HS-27A (cell line): ENCODE data around the gene NR2C2AP.
A peak's percentile ranks its signal among the peaks of the same experiment; 100 is the strongest.
"Not testable (repeated sequence)": the region's sequence is repeated elsewhere in the genome, so short reads cannot be mapped to it uniquely, and the experiment has no call there.

Experiments used
- DNase-seq: peaks from one replicate; pipeline ENCODE4 v3.0.0-alpha.2; 2012; ENCODE audit warnings: low read depth, missing footprints

The NR2C2AP gene, protein sequence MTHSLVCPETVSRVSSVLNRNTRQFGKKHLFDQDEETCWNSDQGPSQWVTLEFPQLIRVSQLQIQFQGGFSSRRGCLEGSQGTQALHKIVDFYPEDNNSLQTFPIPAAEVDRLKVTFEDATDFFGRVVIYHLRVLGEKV

DNA sequence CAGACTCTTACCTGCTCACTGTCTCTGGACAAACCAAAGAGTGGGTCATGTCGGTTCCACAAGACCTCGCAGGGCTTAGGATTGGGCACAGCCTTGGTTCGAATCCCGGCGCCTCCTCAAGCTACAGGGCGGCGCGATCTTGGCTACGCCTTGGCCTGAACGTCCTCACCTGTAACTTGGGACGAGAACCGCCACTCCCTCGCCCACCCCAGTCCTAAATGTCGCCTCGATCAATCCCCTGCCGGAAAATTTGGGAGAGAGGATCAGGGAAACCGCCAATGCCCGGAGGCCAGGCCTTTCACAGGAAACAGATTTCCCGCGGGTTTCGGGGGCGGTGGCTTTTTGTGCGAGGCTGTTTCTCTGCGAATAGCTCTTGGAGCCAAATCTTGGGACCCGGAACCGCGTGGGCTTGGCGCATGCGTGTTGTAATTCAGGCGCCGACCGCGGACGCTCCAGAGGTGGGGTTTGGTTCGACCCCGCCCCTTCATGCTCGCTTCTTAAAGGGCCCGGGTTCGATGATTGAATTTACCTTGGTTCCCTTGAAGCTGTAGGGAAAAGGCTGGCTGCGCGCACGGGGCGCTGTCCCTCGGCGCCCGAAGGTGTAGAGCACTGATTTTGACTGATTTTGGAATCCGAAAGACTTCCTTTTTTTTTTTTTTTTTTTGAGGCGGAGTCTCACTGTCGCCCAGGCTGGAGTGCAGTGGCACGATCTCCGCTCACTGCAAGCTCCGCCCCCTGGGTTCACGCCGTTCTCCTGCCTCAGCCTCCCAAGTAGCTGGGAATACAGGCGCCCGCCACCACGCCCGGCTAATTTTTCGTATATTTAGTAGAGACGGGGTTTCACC is at the start of gene NR2C2AP:
Gene NR2C2AP, minus strand, starts transcription at position 403 of the 845 bp plus-strand sequence. Its CDS starts 354 bp downstream, at position 49.
- peak; percentile 74 for DNase-seq

DNA sequence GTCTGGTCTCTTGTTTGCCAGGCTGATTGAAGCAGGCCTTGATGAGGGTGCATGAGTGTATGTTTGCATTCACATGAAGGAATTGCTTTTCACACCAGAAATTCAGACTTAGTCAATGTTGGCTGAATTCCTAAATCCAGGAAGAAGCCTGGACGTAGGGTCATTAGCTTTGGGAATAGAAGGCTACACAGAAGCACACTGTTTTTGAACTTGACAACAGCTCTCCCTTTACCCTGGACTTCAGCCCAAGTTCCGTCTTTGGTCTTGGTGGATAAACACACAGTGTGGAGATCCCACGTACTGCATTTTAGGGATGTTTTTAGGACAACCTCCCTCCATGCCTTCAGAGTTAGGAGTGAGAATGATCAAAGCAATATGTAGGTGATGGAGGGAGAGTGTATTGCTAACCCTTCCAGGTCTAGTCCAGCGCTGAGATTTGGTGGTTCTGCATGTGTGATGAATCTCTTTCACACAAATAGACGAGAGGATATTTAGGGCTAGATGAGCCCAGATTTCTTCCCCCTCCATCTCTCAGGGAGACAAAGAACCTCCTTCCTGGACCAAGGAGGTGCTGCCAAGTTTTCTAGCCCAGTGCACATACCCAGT is 47.1 kb upstream of the NR2C2AP start:
- no peak for DNase-seq

DNA sequence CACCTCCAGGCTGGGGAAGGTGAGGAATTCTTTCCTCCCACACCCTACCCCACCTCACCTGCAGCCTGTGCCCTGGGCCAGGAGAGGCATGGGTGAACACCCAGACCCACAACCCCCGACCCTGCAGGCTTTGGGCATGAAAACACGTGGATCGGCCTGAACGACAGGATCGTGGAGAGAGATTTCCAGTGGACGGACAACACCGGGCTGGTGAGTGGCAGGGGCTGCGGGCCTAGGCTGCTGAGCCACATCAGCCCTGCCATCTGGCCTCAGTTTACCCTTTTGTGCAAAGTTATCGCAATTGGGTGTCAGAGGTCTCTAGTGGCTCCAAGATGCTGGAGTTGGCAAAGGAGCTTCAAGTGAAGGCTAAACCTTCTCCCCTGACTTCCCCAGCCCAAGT is 37.3 kb upstream of the NR2C2AP start:
- DNase-seq: no peak

DNA sequence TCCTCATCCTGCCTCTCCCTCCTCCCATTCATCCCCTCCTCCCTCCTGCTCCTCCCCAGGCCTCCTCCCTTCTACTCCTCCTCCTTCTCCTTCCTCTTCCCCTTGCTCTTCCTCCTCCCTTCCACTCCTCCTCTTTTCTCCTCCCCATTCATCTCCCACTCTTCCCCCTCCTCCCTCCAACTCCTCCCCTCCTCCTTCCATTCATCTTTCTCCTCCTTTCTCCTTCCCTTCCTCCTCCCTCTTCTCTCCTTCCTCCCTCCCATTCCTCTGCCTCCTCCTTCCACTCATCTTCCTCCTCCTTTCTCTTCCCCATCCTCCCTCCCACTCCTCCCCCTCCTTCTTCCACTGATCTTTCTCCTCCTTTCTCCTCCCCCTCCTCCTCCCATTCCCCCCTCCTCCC is 36.5 kb upstream of the NR2C2AP start:
- DNase-seq: no peak

DNA sequence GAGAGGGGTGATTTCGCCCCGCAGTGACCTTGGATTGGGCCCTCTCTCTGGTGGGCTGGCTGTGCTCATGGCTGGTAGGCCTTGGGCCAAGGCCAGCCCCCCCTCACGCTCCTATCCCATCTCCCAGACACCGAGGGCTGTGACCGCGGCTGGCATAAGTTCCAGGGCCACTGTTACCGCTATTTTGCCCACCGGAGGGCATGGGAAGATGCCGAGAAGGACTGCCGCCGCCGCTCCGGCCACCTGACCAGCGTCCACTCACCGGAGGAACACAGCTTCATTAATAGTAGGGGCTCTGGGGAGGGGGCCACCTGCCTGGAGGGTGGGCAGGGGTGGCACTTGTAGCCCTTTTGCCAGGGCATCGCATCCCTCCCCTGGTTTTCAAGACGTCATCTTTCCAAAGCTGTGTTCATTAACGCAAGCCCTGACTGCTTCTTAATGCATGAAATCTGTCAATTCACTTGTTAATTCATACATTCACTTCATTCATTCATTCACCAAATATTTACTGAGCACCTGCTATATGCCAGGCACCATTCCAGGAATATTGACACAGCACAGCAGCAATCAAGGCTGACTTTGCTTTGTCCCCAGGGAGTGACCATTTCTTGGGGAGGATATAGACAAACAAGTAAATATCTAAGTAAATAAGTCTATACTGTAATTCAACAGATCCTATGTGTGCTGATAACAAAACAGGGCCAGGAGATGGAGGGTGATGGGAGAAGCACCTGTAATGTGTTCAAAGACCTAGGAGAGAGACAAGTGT is 35.1 kb upstream of the NR2C2AP start:
- no peak for DNase-seq

DNA sequence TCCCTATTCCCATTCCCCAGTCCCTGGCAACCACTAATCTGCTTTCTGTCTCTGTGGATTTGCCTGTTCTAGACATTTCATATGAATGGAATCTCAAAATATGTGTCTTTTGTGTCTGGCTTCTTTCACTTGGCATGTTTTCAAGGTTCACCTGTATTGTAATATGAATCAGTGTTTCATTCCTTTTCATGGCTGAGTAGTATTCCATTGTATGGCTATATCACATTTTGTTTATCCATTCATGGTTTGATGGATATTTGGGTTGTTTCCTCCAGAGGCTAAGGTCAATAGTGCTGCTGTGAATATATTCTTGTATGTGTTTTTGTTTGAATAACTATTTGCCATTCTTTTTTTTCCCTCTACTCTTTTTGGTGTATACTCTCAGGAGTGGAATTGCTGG is 33.0 kb upstream of the NR2C2AP start:
- no peak for DNase-seq

DNA sequence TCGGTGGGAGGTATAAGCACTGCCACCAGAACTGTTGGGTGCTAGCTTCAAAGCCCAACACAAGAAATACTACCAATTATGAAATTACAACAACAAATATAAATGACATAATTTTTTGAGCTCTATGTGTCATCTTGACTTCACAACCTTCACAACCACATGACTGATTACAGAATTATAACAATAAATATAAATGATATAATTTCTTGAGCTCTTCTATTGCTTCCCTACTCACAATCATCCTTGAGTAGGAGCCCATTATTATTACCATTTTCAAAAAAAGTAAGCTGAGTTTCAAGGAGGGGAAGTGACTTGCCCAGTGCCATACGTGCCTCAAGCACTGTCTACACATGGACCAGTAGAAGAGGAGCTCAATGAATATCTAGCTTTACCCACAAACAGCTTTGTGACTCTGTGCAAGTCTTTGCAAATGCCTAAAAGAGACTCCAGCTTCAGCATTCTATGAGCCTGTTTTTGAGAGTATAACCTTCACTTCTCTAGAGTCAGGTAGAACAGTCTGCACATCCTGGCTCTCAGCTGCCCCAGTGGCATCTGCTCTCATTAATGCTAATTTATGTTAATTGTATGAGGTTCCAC is 31.1 kb upstream of the NR2C2AP start:
- no peak for DNase-seq

DNA sequence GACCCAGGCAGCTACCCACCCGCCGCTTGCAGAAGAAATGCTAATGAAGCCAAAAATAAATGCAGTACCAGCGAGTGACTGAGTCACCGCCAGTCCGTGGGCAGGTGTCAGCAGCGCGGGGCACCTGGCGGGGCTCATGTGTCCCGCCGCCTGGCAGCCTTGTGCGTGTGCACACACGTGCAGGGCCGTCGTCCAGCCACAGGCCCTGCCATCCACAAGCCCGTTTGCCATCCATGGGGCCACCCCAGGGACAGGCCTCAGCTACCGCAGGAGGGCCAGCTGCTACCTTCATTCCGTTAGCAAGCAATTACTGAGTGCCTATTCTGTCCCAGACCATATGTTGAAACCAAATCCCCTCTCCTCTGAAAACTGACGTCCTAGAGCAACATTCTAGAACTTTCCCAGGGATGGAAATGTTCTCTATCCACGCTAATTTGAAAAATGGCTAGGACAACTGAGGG is 29.1 kb upstream of the NR2C2AP start:
- no peak for DNase-seq

DNA sequence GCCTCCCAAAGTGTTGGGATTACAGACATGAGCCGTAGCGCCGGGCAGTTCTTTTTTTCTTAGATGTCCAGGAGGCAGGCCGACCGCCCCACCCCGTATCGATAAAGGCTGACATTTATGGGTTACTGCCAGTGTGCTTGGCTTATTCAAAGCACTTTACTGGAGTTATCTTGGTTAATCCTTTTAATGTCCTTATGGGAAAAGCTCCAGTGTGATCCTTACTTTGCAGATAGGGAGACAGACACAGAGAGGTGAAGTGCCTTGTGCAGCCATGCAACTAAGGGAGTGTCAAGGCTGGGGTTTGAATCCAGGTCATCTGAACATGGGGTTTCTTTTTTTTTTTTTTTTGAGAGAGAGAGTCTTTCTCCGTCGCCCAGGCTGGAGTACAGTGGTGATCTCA is 27.8 kb upstream of the NR2C2AP start:
- DNase-seq: no peak

DNA sequence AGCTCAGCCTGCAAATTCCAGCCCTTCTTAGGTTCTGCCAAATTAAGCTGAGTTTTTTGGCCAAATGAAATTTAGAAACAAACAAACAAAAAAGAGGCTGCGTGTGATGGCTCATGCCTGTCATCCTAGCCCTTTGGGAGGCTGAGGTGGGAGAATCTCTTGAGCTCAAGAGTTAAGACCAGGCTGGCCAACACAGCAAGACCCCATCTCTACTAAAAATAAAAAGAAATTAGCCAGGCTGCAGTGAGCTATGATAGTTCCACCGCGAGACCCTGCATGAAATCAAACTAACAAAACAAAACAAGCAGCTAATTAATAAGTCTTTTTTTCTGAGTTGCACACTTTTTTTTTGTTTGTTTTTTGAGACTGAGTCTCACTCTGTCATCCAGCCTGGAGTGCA is 26.5 kb upstream of the NR2C2AP start:
- no peak for DNase-seq

DNA sequence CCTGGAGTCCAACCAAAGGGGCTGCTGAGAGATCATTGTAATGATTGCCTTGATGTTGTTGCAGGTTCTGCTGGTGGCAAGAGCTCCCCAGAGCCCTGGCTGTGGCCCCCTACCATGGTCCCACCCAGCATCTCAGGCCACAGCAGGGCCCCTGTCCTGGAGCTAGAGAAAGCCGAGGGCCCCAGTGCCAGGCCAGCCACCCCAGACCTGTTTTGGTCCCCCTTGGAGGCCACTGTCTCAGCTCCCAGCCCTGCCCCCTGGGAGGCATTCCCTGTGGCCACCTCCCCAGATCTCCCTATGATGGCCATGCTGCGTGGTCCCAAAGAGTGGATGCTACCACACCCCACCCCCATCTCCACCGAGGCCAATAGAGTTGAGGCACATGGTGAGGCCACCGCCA is 24.0 kb upstream of the NR2C2AP start:
- DNase-seq: no peak

DNA sequence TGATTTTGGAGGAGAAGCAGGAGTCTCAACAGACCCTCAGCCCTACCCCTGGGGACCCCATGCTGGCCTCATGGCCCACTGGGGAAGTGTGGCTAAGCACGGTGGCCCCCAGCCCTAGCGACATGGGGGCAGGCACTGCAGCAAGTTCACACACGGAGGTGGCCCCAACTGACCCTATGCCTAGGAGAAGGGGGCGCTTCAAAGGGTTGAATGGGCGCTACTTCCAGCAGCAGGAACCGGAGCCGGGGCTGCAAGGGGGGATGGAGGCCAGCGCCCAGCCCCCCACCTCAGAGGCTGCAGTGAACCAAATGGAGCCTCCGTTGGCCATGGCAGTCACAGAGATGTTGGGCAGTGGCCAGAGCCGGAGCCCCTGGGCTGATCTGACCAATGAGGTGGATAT is 23.4 kb upstream of the NR2C2AP start:
- no peak for DNase-seq

DNA sequence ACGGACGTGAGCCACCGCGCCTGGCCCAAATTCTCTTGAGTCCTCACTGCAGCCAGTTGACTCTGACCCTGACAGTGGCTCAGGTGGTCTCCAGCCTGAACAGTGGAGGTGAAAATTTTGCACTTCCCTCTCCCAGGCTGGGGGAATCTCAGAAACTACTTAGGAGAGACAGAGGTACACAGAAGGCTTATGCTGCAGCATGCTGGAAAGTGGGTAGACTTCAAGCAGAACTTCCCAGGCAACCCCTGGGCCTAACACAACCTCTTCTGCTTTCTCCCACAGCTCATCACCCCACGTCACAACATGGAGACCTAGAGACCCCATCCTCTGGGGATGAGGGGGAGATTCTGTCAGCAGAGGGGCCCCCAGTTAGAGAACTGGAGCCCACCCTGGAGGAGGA is 23.0 kb upstream of the NR2C2AP start:
- DNase-seq: no peak

DNA sequence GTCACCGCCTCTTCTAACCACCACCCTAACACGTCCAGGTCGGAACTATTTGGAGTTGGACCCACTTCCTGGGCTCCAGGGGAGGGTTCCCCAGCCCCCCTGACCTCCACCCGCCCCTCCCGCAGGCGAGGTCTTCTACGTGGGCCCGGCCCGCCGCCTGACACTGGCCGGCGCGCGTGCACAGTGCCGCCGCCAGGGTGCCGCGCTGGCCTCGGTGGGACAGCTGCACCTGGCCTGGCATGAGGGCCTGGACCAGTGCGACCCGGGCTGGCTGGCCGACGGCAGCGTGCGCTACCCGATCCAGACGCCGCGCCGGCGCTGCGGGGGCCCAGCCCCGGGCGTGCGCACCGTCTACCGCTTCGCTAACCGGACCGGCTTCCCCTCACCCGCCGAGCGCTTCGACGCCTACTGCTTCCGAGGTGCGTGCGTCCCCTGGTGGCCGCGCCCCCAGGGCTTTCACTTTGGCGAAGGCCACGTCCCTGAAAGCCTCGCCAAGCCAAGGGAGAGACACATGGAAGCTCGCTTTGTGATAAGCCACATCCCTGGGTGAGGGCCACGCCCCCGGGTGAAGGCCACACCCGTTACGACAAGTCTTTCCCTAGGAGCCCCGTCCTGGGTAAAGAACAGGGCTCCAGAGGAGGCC is 21.8 kb upstream of the NR2C2AP start:
- no peak for DNase-seq

DNA sequence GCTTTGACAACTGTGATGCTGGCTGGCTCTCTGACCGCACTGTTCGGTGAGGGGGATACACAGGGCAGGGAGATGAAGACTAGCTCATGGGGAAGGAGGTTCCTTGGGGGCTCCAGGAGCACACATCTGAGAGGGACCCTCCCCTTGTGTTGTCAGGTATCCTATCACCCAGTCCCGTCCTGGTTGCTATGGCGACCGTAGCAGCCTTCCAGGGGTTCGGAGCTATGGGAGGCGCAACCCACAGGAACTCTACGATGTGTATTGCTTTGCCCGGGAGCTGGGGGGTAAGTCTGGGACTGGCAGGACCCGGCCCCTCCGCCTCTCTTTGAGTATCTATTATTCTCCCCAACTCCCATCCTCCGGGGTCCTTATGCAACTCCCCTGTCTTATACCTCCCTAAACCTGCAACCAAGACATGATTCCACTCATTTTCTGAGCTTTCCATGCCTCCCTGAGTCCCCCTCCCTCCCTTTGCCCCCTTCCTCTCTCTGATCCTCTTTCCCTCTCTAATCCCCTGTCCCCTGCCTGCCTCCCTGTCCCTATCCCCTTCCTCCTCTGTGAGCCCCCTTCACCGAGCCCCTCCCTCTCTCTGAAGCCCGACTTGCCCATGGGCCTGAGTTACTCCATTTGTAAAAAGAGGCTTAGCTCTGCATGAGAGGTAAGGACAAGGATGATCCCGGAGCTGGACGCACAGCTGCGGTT is 21.1 kb upstream of the NR2C2AP start:
- DNase-seq: no peak

DNA sequence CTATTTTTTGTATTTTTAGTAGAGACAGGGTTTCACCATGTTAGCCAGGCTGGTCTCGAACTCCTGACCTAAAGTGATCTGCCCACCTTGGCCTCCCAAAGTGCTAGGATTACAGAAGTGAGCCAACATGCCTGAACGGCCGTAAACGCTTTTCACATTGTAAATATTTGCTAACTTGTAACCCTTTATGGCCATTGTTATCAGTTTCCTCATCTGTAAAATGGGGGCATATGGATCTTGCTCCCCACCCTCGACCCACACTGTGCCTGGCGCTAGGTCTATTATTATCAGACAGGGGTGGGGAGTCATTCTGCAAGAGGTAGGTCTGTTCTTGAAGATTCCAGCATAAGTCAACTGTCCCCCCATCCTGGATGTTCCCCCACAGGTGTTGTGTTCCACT is 20.4 kb upstream of the NR2C2AP start:
- no peak for DNase-seq

DNA sequence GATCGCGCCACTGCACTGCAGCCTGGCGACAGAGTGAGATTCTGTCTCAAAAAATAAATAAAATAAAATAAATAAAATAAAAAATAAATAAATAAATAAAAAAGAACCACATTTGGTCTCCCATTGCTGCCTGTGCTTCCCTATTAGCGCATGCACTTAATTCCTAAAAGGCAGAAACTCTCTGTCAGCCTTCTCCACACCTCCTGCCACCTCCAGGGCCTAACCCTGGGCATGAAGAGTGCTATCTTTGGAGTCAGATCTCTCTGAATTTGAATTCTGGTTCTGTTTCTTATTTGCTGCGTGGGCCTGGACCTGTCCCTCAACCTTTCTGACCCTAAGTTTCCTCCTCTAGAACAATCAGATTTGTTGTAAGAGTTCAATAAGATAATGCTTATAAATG is 19.8 kb upstream of the NR2C2AP start:
- DNase-seq: no peak

DNA sequence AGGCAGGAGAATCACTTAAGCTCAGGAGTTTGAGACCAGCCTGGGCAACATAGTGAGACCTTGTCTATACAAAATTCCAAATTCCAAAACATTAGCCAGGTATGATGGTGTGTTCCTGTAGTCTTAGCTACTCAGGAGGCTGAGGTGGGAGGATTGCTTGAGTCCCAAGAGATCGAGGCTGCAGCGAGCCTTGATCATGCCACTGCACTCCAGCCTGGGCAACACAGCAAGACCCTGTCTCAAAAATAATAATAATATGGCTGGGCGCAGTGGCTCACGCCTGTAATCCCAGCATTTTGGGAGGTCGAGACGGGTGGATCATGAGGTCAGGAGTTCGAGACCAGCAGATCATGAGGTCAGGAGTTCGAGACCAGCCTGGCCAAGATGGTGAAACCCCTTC is 17.8 kb upstream of the NR2C2AP start:
- DNase-seq: not testable (repeated sequence)

DNA sequence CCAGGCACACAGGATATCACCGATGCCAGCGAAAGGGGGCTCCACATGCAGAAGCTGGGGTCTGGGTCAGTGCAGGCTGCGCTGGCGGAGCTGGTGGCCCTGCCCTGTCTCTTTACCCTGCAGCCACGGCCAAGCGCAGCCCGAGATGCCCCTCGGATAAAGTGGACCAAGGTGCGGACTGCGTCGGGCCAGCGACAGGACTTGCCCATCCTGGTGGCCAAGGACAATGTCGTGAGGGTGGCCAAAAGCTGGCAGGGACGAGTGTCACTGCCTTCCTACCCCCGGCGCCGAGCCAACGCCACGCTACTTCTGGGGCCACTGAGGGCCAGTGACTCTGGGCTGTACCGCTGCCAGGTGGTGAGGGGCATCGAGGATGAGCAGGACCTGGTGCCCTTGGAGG is 15.7 kb upstream of the NR2C2AP start:
- no peak for DNase-seq

DNA sequence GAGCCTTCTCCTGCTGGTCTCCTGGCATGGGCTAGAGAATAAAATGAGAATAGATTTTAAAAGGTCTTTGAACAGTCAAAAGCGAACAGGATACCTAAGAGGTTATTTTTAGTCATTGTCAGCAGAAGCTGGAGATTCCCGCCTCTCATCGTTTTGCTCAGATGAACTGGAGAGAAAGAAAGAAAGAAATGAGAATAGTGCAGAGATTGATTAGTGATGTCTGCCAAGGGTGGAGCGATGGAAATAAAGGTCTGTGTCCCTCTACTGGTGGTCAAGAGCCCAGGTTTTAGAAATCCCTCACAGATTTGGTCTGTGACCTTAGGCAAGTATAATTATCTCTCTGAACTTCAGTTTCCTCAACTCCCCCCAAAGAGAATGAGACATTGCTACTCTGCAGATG is 13.9 kb upstream of the NR2C2AP start:
- DNase-seq: no peak

DNA sequence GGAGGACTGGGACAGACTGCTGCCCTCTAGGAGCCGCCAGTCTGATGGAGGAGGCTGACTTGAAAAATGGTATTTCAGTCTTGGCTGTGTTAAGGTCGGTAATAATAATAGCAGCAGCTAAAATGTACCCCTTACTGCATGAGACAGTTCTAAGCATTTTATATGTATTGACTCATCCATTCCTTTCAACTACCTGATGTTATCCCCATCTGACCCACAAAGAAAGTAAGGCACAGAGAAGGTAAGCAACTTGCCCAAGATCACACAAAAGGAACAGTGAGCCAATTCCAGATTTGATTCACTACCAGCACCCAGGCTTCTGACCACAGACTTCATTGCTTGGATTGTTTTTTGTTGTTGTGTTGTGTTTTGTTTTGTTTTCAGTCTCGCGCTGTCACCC is 12.6 kb upstream of the NR2C2AP start:
- no peak for DNase-seq
